ELF-1 (cell line): Measurements from ENCODE around the gene TECTB.

Experiments used
- DNase-seq: peaks from one replicate; pipeline ENCODE4 v3.0.0-alpha.2; 2016; ENCODE audit warnings: low read depth, low spot score

TECTB gene

GRCh38 chr10:112345743-112346142, 62.5 kb downstream of the TECTB start:
- no peak for DNase-seq

GRCh38 chr10:112346774-112347173, 63.6 kb downstream of the TECTB start:
- no peak for DNase-seq

DNA sequence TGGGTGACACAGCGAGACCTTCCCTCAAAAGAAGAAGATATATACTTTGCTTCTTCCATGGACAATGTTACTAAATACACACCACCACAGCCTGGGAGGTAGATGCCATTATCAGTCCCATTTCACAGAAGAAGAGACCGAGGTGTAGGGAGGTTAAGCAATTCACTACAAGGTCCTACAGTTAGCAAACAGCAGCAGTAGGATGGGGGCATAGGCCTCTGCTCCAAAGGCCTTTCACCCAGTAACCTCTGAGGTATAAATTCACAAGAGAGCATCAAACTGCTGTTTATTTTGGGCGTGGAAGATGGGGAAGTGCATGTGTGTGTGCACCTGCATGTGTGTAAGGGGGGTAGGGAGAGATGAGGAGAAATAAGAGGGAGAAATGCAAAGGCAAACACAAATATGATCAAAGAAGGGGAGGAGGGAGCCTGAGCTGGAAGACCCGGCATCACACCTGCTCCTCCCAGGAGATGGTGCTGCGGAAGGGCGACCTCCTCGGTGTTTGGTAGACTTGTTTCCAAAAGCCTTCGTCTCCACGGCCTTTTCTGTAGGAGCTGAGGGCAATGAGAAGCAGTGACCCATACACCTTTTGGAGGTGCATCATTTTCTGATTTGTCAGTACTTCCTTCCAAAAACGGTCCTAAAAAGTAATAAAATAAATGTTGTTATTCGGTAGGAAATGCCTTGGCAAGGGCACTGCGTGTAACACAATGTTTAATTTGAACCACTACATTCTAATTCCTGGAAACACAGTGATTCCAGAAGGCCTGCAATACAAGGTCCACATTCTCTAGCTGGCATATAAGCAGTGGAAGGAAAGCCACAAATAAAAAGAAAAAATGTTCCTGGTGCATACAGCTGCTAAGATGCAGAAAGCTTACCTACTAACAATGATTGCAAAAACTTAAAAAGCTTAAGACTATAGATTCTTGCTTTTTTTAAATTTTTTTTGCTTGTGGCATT, 64.8 kb downstream of the TECTB start:
- no peak for DNase-seq

DNA sequence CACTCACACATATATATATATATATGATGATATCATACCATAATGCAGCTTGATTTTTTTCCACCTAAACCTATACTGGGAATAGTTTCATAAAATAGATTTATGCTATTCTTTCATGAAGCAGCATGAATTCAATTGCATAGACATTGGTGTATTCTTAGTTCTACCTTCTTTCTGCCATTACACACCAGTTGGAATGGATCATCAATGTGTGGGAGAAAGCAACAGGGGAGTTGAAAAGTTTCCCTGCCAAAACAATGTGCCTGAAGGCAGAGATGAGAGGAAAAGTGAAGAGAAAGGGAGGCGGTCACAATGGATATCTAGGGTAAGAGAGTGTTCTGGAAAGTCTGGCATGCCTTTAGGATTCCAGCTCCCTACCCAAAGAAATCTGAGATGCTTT, 65.6 kb downstream of the TECTB start:
- no peak for DNase-seq

DNA sequence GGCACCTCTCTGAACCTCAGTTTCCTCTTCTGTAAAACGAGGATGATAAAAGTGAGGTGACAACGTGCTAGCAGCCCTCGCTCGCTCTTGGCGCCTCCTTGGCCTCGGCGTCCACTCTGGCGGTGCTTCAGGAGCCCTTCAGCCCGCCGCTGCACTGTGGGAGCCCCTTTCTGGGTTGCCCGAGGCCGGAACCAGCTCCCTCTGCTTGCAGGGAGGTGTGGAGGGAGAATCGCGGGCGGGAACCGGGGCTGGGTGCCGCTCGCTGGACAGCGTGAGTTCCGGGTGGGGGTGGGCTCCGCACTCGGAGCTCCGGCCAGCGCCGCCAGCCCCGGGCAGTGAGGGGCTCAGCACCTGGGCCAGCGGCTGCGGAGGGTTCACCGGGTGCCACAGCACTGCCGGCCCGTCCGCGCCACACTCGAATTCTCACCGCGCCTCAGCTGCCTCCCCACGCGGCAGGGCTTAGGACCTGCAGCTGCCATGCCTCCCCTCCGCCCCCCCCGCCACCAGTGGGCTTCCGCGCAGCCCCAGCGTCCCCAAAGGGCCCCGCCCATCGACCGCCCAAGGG, 66.4 kb downstream of the TECTB start:
- no peak for DNase-seq

GRCh38 chr10:112351146-112351545, 67.9 kb downstream of the TECTB start:
- DNase-seq, result no peak

DNA sequence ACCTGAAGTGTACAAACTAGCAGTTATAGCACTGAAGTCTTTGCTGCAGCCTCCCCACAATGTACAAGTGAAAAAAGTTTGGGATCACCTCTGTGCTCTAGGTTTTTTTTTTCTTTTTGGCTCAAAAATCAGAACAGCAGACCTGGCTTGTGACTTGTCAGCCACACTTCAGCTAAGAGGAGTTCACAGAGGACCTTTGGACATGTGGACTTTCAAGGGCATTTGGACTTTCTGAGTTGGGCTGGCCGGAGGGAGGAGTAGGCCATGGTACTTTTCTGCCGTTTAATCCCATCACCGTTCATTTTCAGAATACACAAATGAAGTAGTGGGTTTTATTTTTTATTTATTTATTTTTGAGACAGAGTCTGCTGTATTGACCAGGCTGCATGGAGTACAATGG, 68.8 kb downstream of the TECTB start:
- no peak for DNase-seq

DNA sequence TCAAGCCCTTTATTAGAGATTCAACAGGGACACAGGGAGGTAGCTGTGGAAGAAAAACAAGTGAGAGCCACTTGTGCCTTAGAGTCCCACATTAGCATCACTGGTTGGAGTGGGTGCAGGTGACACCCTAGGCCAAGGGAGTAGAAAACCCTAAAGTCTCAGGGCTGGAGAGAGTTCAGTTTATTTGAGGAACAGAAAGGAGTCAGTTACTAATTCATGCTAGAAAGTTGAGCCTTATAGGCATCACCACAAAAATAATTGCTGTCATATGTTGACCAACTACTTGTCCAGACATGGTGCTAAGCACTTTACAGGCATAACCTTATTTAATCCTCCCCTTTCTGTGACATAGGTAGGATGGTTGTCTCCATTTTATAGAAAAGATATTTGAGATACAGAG, 69.8 kb downstream of the TECTB start:
- DNase-seq, result no peak
